ENCODE measurements around the gene DNHD1. TPM values are rescaled to one million over a fixed set of nuclear protein-coding genes. Genes with fewer than 3 reads are reported as not detected.

Gene DNHD1
- total and polyA plus RNA-seq, 2 donors, result 3.4 to 21.6 TPM

DNA sequence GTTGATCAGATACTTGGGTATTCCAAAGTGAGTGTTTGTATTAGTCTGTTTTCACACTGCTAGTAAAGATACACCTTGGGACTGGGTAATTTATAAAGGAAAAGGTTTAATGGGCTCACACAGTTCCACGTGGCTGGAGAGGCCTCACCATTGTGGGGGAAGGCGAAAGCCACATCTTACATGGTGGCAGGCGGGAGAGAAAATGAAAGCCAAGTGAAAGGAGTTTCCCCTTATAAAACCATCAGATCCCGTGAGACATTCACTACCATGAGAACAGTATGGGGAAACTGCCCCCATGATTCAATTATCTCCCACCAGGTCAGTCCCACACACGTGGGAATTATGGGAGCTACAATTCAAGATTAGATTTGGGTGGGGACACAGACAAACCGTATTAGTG is 8.7 kb upstream of the DNHD1 start:
- 97% methylated on average over 6 of the region's 6 CpGs for WGBS

DNA sequence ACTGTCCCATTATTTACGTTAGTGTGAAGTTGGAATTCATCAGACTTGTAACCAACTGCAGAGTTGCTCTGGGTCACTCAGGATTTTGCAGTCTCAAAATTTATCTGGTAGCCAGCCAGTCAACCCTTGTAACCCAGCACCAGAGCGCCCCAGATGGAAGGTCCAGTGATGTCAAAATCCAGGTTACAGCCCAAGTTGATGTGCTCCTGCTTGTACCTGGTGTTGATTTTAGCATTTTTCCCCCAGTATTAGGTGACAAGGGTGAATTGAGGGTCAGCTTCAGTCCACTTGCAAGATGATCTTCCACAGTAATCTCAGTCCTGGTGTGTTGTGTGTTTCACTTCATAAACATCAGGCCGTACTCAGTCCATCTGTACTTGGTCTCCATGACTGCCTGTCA is 8.3 kb upstream of the DNHD1 start:
- no peak for DNase-seq (ENCODE audit: low read depth in 6 of 9, low spot score in 9 of 9)
- Histone ChIP-seq H3K36me3 (ENCODE audit: control insufficient read depth in 2 of 2, insufficient read depth in 2 of 2, low read length in 1 of 2) (peaks cover 14 to 38% of the 10 kb centered on the region in 2 donors), H3K27me3 (ENCODE audit: control insufficient read depth in 2 of 2, insufficient read depth in 1 of 2, low read length in 1 of 2) (no peaks in the 10 kb centered on the region), H3K4me3 (ENCODE audit: low read length in 2 of 2) (no peak overlapping the region), H3K9me3 (ENCODE audit: control insufficient read depth in 2 of 2, insufficient read depth in 1 of 2, low read length in 1 of 2) (no peaks in the 10 kb centered on the region), H3K27ac (ENCODE audit: low read depth in 1 of 2, low read length in 1 of 2) (no peak overlapping the region), H3K4me1 (ENCODE audit: control insufficient read depth in 2 of 2, insufficient read depth in 2 of 2, low read length in 2 of 2) (no peaks in the 10 kb centered on the region)
- WGBS, result 98% methylated on average over 3 of the region's 3 CpGs

More for the DNA sequence above, 8.7 kb upstream of the DNHD1 start:
- DNase-seq (ENCODE audit: low read depth in 6 of 9, low spot score in 9 of 9), result no peak
- Histone ChIP-seq H3K27me3 (ENCODE audit: control insufficient read depth in 2 of 2, insufficient read depth in 1 of 2, low read length in 1 of 2) (no peaks in the 10 kb centered on the region), H3K9me3 (ENCODE audit: control insufficient read depth in 2 of 2, insufficient read depth in 1 of 2, low read length in 1 of 2) (no peaks in the 10 kb centered on the region), H3K27ac (ENCODE audit: low read depth in 1 of 2, low read length in 1 of 2) (no peak overlapping the region), H3K4me1 (ENCODE audit: control insufficient read depth in 2 of 2, insufficient read depth in 2 of 2, low read length in 2 of 2) (no peaks in the 10 kb centered on the region), H3K4me3 (ENCODE audit: low read length in 2 of 2) (no peak overlapping the region), H3K36me3 (ENCODE audit: control insufficient read depth in 2 of 2, insufficient read depth in 2 of 2, low read length in 1 of 2) (peaks cover 14 to 42% of the 10 kb centered on the region in 2 donors)

DNA sequence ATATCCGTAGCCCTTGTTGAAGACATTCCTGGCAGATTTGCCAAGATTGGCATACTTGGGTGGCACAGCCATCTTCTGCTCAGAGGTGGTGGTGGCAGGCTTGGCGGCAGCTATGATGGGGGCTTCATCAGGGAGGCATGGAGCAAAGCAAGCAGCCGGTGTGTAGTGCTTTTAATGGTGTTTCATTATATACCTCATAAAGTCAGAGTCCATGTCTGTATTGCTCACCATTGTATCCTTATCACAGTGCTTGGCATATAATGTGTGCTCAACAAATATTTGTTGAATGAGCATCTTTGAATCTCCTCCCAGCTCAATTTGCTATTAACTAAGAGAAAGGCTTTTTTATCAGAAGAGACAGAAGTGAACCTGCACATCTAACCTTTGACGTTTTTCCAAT is 7.8 kb upstream of the DNHD1 start:
- Histone ChIP-seq H3K4me1 (ENCODE audit: control insufficient read depth in 2 of 2, insufficient read depth in 2 of 2, low read length in 2 of 2) (no peaks in the 10 kb centered on the region), H3K4me3 (ENCODE audit: low read length in 2 of 2) (no peak overlapping the region), H3K27ac (ENCODE audit: low read depth in 1 of 2, low read length in 1 of 2) (no peak overlapping the region), H3K36me3 (ENCODE audit: control insufficient read depth in 2 of 2, insufficient read depth in 2 of 2, low read length in 1 of 2) (peaks cover 14 to 37% of the 10 kb centered on the region in 2 donors), H3K9me3 (ENCODE audit: control insufficient read depth in 2 of 2, insufficient read depth in 1 of 2, low read length in 1 of 2) (no peaks in the 10 kb centered on the region), H3K27me3 (ENCODE audit: control insufficient read depth in 2 of 2, insufficient read depth in 1 of 2, low read length in 1 of 2) (no peaks in the 10 kb centered on the region)
- 98% methylated on average over 4 of the region's 4 CpGs for WGBS
- DNase-seq (ENCODE audit: low read depth in 6 of 9, low spot score in 9 of 9), result no peak

DNA sequence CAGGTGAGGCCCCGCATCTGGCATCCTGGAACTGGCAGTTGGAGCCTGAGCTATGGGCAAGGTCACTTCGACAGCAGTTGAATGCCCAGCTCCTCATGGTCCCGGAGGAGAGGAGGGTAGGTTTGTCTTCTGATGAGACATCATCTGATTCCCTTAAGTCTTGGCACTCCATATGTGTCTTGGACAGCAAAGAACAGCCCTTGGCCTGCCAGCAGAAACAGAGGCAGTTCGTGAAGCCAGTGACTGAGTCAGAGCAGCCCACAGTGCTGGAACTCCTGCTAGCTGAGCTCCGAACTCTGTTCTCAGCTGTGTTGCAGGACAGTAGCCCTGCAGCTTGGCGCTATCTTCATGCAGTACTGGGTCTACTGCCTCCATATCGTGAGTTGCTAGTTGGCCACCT is 1.0 kb downstream of the DNHD1 start:
- WGBS, result 91% methylated on average over 7 of the region's 7 CpGs
- Histone ChIP-seq H3K36me3 (ENCODE audit: control insufficient read depth in 2 of 2, insufficient read depth in 2 of 2, low read length in 1 of 2) (peaks cover 7 to 12% of the 10 kb centered on the region in 2 donors), H3K27me3 (ENCODE audit: control insufficient read depth in 2 of 2, insufficient read depth in 1 of 2, low read length in 1 of 2) (no peaks in the 10 kb centered on the region), H3K4me1 (ENCODE audit: control insufficient read depth in 2 of 2, insufficient read depth in 2 of 2, low read length in 2 of 2) (no peaks in the 10 kb centered on the region), H3K4me3 (ENCODE audit: low read length in 2 of 2) (no peak overlapping the region), H3K27ac (ENCODE audit: low read depth in 1 of 2, low read length in 1 of 2) (no peak overlapping the region), H3K9me3 (ENCODE audit: control insufficient read depth in 2 of 2, insufficient read depth in 1 of 2, low read length in 1 of 2) (no peaks in the 10 kb centered on the region)
- DNase-seq (ENCODE audit: low read depth in 6 of 9, low spot score in 9 of 9), result no peak

DNA sequence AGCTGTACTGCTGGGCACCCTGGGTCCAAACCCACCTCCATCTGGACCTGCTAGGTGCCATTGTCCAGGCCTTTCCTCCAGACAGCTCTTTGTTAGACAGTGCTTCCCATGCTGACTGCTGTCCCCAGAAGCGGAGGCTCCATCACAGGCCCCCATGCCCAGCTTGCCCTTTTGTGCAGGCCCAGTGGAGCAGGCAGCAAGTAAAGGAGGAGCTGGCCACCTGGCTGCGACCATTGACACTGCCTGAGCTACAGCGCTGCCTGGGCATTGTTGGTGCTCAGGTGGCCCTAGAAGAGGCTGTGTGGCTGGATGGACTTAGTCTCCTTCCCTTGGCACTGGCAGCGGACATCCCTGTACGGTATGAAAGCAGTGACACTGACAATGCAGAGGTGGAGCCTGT is 1.5 kb downstream of the DNHD1 start:
- Histone ChIP-seq H3K9me3 (ENCODE audit: control insufficient read depth in 2 of 2, insufficient read depth in 1 of 2, low read length in 1 of 2) (no peaks in the 10 kb centered on the region), H3K27ac (ENCODE audit: low read depth in 1 of 2, low read length in 1 of 2) (no peak overlapping the region), H3K36me3 (ENCODE audit: control insufficient read depth in 2 of 2, insufficient read depth in 2 of 2, low read length in 1 of 2) (peaks cover 7 to 14% of the 10 kb centered on the region in 2 donors), H3K4me3 (ENCODE audit: low read length in 2 of 2) (no peak overlapping the region), H3K4me1 (ENCODE audit: control insufficient read depth in 2 of 2, insufficient read depth in 2 of 2, low read length in 2 of 2) (no peaks in the 10 kb centered on the region), H3K27me3 (ENCODE audit: control insufficient read depth in 2 of 2, insufficient read depth in 1 of 2, low read length in 1 of 2) (no peaks in the 10 kb centered on the region)
- WGBS, result 97% methylated on average over 5 of the region's 5 CpGs
- no peak for DNase-seq (ENCODE audit: low read depth in 6 of 9, low spot score in 9 of 9)

DNA sequence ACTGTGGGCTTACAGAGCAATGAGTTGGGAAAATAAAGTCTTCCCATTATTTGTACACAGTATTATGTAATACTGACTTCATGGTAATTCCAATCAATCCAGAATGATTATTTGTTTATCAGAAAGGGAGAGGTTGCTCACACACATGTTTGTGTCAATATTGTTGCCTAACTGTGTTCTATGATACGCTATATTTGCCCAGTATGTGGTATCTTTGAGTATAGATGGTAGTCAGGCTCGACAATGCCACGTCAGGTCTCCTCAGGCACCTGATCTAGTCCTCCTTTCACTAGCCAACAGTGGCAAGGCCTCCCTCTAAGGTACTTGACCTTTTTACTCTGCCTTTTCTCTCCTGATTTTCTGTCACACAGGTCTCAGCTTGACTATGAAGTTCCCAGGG is 5.3 kb downstream of the DNHD1 start:
- 97% methylated on average over 3 of the region's 3 CpGs for WGBS
- Histone ChIP-seq H3K9me3 (ENCODE audit: control insufficient read depth in 2 of 2, insufficient read depth in 1 of 2, low read length in 1 of 2) (no peaks in the 10 kb centered on the region), H3K27ac (ENCODE audit: low read depth in 1 of 2, low read length in 1 of 2) (no peak overlapping the region), H3K27me3 (ENCODE audit: control insufficient read depth in 2 of 2, insufficient read depth in 1 of 2, low read length in 1 of 2) (no peaks in the 10 kb centered on the region), H3K36me3 (ENCODE audit: control insufficient read depth in 2 of 2, insufficient read depth in 2 of 2, low read length in 1 of 2) (peaks cover 7 to 12% of the 10 kb centered on the region in 2 donors), H3K4me1 (ENCODE audit: control insufficient read depth in 2 of 2, insufficient read depth in 2 of 2, low read length in 2 of 2) (no peaks in the 10 kb centered on the region), H3K4me3 (ENCODE audit: low read length in 2 of 2) (no peak overlapping the region)
- no peak for DNase-seq (ENCODE audit: low read depth in 6 of 9, low spot score in 9 of 9)

DNA sequence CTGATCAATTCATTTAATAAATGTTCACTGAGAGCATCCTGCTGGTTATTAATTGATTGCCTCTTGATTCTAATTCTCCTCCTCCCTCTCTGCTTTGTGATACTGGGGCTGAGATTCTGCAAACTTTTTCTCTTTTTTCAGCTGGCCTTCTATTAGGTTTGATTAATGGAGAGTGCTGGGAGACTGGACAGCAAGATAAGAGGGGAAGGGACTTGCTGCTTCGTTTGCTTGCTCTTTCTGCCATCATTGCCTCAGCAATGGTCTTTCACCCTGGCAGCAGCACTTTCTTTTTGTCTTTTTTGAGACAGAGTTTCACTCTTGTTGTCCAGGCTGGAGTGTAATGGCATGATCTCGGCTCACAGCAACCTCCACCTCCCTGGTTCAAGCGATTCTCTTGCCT is 7.1 kb downstream of the DNHD1 start:
- Histone ChIP-seq H3K4me3 (ENCODE audit: low read length in 2 of 2) (no peak overlapping the region), H3K4me1 (ENCODE audit: control insufficient read depth in 2 of 2, insufficient read depth in 2 of 2, low read length in 2 of 2) (no peaks in the 10 kb centered on the region), H3K27me3 (ENCODE audit: control insufficient read depth in 2 of 2, insufficient read depth in 1 of 2, low read length in 1 of 2) (no peaks in the 10 kb centered on the region), H3K27ac (ENCODE audit: low read depth in 1 of 2, low read length in 1 of 2) (no peak overlapping the region), H3K36me3 (ENCODE audit: control insufficient read depth in 2 of 2, insufficient read depth in 2 of 2, low read length in 1 of 2) (peaks cover 0 to 7% of the 10 kb centered on the region in 2 donors), H3K9me3 (ENCODE audit: control insufficient read depth in 2 of 2, insufficient read depth in 1 of 2, low read length in 1 of 2) (no peaks in the 10 kb centered on the region)
- 98% methylated on average over 3 of the region's 3 CpGs for WGBS
- no peak for DNase-seq (ENCODE audit: low read depth in 6 of 9, low spot score in 9 of 9)

DNA sequence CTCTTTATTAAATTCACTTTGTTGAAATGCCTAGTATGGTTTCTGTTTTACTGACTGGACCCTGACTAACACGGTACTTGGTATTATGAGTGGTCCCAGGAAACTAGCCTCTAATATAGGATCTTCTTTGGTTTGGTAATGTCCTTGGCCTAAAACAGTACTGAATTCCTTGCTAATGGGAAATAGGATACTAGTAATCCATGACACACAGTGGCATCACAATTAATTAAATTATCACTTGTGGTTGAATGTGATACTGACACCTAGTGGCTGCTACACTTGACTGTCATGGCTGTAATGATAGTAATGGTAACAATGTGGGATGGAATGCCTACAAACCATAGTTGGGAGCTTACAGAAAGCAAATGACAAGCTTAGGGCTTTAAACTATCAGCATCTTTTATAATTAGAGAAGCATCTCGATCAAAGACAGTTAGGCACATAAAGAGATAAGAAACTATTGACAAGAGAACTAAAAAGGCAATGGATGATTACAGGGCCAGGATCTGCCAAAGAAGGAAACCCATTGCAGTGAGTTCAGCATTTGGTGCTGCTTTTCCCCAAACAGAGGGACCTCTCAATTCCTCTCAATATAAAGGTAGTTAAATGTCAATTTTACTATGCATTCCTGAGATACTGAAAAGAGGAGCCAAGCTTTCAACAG is 8.6 kb downstream of the DNHD1 start:
- Histone ChIP-seq H3K36me3 (ENCODE audit: control insufficient read depth in 2 of 2, insufficient read depth in 2 of 2, low read length in 1 of 2) (peaks cover 5 to 7% of the 10 kb centered on the region in 2 donors), H3K4me1 (ENCODE audit: control insufficient read depth in 2 of 2, insufficient read depth in 2 of 2, low read length in 2 of 2) (no peaks in the 10 kb centered on the region), H3K9me3 (ENCODE audit: control insufficient read depth in 2 of 2, insufficient read depth in 1 of 2, low read length in 1 of 2) (no peaks in the 10 kb centered on the region), H3K27me3 (ENCODE audit: control insufficient read depth in 2 of 2, insufficient read depth in 1 of 2, low read length in 1 of 2) (no peaks in the 10 kb centered on the region), H3K4me3 (ENCODE audit: low read length in 2 of 2) (no peak overlapping the region), H3K27ac (ENCODE audit: low read depth in 1 of 2, low read length in 1 of 2) (no peak overlapping the region)
- WGBS, result 71% methylated on average over 2 of the region's 2 CpGs
- peak in 6 of 9 donors; percentile 2 to 47 (median 25) for DNase-seq (ENCODE audit: low read depth in 6 of 9, low spot score in 9 of 9)

DNA sequence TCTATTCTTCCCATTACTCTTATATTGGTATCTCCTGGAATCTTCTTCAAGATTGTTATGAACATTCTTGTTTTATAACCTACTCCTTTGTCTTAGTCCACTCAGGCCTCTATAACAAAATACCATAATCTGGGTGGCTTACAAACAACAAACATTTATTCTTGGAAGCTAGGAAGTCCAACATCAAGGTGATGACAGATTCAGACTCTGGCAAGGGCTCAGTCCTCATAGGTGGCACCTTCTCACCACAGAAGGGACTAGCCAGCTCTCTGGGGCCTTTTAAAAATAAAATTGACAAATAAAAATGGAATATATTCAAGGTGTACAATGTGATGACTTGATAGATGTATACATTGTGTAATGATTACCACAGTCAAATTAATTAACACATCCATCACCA is 19.8 kb downstream of the DNHD1 start:
- Histone ChIP-seq H3K4me3 (ENCODE audit: low read length in 2 of 2) (no peak overlapping the region), H3K4me1 (ENCODE audit: control insufficient read depth in 2 of 2, insufficient read depth in 2 of 2, low read length in 2 of 2) (no peaks in the 10 kb centered on the region), H3K9me3 (ENCODE audit: control insufficient read depth in 2 of 2, insufficient read depth in 1 of 2, low read length in 1 of 2) (no peaks in the 10 kb centered on the region), H3K27ac (ENCODE audit: low read depth in 1 of 2, low read length in 1 of 2) (no peak overlapping the region), H3K27me3 (ENCODE audit: control insufficient read depth in 2 of 2, insufficient read depth in 1 of 2, low read length in 1 of 2) (no peaks in the 10 kb centered on the region), H3K36me3 (ENCODE audit: control insufficient read depth in 2 of 2, insufficient read depth in 2 of 2, low read length in 1 of 2) (peaks cover 5 to 6% of the 10 kb centered on the region in 2 donors)
- DNase-seq (ENCODE audit: low read depth in 6 of 9, low spot score in 9 of 9), result no peak

All from thymus (tissue), 11 donors.